Smooth muscle cell of the umbilical artery (primary cell): Measurements from ENCODE around the gene CLTRN. TPM values are rescaled to one million over a fixed set of nuclear protein-coding genes. Genes with fewer than 3 reads are reported as not detected.

Experiments used
- total RNA-seq: library from RNA; depleted of rRNA; stranded (reverse); fragments of >200 nt; gene quantifications from 2 replicates; pipeline ENCODE4 v1.2.3, GENCODE V29; 2014

The CLTRN gene
- 0.42 TPM in 1 of 2 replicates, not detected in the other for total RNA-seq

GRCh38 chrX:15664487-15665444 lies at the start of gene CLTRN:
CLTRN (minus strand) TSS chrX:15664805; CDS start chrX:15664775, 30 bp downstream.

GRCh38 chrX:15600745-15601144 lies 63.9 kb downstream of the CLTRN start, which contains the start of gene ACE2:
ACE2 (minus strand) TSS chrX:15600960; CDS start chrX:15600911, 49 bp downstream.

Other genes starting within 250 kb of the CLTRN start
- 9.5 and 13.7 TPM in 2 replicates for gene PIR, start 171.5 kb downstream of the CLTRN start, total RNA-seq
- 0.23 and 0.30 TPM in 2 replicates for gene BMX, start 164.0 kb downstream of the CLTRN start, total RNA-seq
- gene ACE2, start 63.8 kb downstream of the CLTRN start, total RNA-seq, result 0.05 TPM in 1 of 2 replicates, not detected in the other
- gene CA5B, start 73.5 kb upstream of the CLTRN start, total RNA-seq, result 3.3 and 5.2 TPM in 2 replicates
- gene ZRSR2, start 125.7 kb upstream of the CLTRN start, total RNA-seq, result 3.9 and 7.1 TPM in 2 replicates
- gene AP1S2, start 190.0 kb upstream of the CLTRN start, total RNA-seq, result 49.9 and 91.7 TPM in 2 replicates